Neural crest cell (in vitro differentiated cells): ENCODE results near the gene ATP5F1A. TPM values are rescaled to one million over a fixed set of nuclear protein-coding genes. Genes with fewer than 3 reads are reported as not detected.

Experiments used
- DNase-seq: peaks from one replicate; pipeline ENCODE4 v3.0.0; 2021; ENCODE audit warnings: low read depth, mixed read lengths, low spot score
- H3K27ac Mint-ChIP-seq: one replicate; pipeline ENCODE4 v1.8.0; 2021; ENCODE audit warnings: mild to moderate bottlenecking, mixed read lengths; ENCODE audit not compliant: unreplicated experiment
- H3K27me3 Mint-ChIP-seq: 2 replicates; pipeline ENCODE4 v1.8.0; 2021; ENCODE audit warnings: low read depth, mild to moderate bottlenecking, mixed read lengths
- H3K36me3 Mint-ChIP-seq: 2 replicates; pipeline ENCODE4 v1.8.0; 2021; ENCODE audit warnings: low read depth, mild to moderate bottlenecking, mixed read lengths
- H3K4me1 Mint-ChIP-seq: 2 replicates; pipeline ENCODE4 v1.8.0; 2021; ENCODE audit warnings: mixed read lengths
- H3K4me3 Mint-ChIP-seq: one replicate; pipeline ENCODE4 v1.8.0; 2021; ENCODE audit warnings: mild to moderate bottlenecking, mixed read lengths
- H3K9me3 Mint-ChIP-seq: 2 replicates; pipeline ENCODE4 v1.8.0; 2021; ENCODE audit warnings: mixed read lengths
- total RNA-seq: library from RNA; stranded (reverse); gene quantifications from 2 replicates; pipeline ENCODE4 v1.2.1, GENCODE V29; 2021
- TF ChIP-seq, protein P1 (sequence below): fragments of 200-600 bp; sonication (generic); conservative IDR thresholded peaks from 2 replicates; pipeline ENCODE4 v1.5.0; 2021; ENCODE audit warnings: antibody characterized with exemption, mild to moderate bottlenecking

The ATP5F1A gene
- total RNA-seq, 1 donor from 2014 or later, result 508 TPM

DNA sequence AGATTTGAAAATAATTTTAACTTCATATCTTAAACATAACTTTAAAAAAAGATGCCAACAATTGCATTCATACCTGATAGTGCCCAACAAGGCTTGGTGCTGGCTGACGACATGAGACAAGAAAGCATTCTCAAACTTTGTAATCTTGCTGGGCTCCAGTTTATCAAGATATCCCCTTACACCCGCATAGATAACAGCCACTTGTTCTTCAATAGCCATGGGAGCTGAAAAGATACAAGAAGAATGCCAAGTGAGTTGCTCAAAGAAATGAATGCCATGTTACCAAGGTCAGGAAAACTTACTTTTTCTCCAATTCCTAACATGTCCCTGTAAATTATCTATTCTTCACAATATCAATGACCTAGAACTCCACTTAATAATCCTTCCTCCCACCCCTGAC, 13.7 kb downstream of the ATP5F1A start:
- TF ChIP-seq, protein P1, sequence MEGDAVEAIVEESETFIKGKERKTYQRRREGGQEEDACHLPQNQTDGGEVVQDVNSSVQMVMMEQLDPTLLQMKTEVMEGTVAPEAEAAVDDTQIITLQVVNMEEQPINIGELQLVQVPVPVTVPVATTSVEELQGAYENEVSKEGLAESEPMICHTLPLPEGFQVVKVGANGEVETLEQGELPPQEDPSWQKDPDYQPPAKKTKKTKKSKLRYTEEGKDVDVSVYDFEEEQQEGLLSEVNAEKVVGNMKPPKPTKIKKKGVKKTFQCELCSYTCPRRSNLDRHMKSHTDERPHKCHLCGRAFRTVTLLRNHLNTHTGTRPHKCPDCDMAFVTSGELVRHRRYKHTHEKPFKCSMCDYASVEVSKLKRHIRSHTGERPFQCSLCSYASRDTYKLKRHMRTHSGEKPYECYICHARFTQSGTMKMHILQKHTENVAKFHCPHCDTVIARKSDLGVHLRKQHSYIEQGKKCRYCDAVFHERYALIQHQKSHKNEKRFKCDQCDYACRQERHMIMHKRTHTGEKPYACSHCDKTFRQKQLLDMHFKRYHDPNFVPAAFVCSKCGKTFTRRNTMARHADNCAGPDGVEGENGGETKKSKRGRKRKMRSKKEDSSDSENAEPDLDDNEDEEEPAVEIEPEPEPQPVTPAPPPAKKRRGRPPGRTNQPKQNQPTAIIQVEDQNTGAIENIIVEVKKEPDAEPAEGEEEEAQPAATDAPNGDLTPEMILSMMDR, result no peak
- no peak overlapping the region for H3K27ac Mint-ChIP-seq
- no peaks in the 10 kb centered on the region for H3K9me3 Mint-ChIP-seq
- no peak overlapping the region for H3K4me3 Mint-ChIP-seq
- H3K36me3 Mint-ChIP-seq, result peaks cover 35% of the 10 kb centered on the region
- no peak for DNase-seq
- no peaks in the 10 kb centered on the region for H3K27me3 Mint-ChIP-seq
- H3K4me1 Mint-ChIP-seq, result no peaks in the 10 kb centered on the region

DNA sequence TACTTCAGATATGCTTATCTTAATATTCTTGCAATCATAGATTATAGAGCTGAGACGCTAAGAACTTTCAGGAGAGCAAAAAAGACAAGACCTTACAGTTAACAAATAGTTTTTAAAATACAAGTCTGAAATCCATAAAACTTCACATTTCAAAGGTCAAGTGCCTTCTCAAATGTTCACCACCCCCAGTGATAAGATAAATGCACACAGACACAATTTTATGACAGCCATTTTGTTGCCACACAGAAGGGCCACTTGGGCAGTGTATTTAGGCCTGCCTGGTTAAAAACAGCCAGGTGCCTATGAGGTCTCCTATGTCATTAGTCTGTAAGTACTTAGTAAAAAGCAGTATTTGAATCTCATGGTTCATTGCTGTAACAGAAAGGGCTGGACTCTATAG, 17.9 kb downstream of the ATP5F1A start:
- Mint-ChIP-seq H3K9me3 (no peaks in the 10 kb centered on the region), H3K27ac (no peak overlapping the region), H3K36me3 (peaks cover 20% of the 10 kb centered on the region), H3K4me1 (no peaks in the 10 kb centered on the region), H3K4me3 (no peak overlapping the region), H3K27me3 (no peaks in the 10 kb centered on the region)
- TF ChIP-seq, protein P1, result no peak
- no peak for DNase-seq

DNA sequence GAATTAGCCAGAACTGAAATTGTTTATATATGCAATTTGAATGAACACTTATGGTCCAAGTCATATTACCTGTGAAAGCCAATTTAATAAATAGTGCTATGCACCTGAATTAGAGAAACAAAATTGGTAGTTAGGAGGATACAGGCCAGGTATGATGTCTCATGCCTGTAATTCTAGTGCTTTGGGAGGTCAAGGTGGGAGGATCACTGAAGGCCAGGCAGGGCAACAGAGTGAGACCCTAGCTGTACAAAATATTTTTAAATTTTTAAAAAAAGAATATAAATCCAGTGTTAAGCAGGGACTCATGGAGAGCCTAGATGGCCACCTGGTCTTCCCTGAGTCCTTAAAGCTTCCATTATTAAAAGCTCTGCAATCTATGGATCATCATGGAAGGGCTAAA, 18.8 kb downstream of the ATP5F1A start:
- Mint-ChIP-seq H3K27me3 (no peaks in the 10 kb centered on the region), H3K27ac (no peak overlapping the region), H3K4me1 (no peaks in the 10 kb centered on the region), H3K4me3 (no peak overlapping the region), H3K36me3 (peaks cover 16% of the 10 kb centered on the region), H3K9me3 (no peaks in the 10 kb centered on the region)
- TF ChIP-seq, protein P1, result no peak
- no peak for DNase-seq

DNA sequence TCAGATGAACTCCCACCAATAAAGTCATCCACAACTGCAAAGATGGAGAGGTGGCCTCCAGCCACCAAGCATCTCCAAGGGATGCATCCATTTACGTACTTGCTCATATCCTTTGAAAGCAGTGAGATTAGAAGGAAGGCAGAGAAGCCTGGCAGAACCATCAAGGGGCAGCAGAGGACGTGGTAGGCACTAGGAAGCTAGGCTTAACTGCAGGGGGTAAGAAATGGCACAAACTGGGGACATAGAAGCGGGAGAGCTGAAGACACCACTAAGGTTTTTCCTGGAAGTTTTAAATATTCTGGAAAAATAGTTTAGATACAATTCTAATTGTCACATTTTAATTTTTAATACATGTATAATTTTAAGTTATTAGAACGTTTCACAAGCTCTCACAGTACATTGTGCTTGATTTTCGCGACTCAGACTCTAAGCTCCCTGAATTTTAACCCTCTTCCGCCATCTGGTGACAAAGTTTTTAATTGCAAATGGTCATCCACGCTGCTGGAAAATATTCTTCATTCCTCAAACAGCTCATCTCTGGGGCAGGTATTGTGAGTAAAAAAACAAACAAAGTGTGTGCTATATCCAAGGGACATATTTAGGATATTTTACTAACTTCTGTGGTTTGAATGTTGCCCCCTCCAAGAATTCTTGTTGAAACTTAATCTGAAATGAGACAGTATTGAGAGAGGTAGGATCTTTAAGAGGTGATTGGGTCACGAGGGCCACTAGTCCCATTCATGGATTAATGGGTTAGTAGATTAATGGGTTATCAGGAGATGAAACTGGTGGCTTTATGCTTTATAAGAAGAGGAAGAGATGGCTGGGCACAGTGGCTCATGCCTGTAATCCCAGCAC, 24.4 kb downstream of the ATP5F1A start:
- H3K4me1 Mint-ChIP-seq, result peaks cover 7% of the 10 kb centered on the region
- H3K36me3 Mint-ChIP-seq, result peaks cover 4% of the 10 kb centered on the region
- peak; percentile 70 for DNase-seq
- TF ChIP-seq, protein P1, result peak; percentile 79
- H3K4me3 Mint-ChIP-seq, result peak overlapping the region; percentile 22
- H3K27ac Mint-ChIP-seq, result no peak overlapping the region
- H3K9me3 Mint-ChIP-seq, result no peaks in the 10 kb centered on the region
- H3K27me3 Mint-ChIP-seq, result peaks cover 10% of the 10 kb centered on the region

DNA sequence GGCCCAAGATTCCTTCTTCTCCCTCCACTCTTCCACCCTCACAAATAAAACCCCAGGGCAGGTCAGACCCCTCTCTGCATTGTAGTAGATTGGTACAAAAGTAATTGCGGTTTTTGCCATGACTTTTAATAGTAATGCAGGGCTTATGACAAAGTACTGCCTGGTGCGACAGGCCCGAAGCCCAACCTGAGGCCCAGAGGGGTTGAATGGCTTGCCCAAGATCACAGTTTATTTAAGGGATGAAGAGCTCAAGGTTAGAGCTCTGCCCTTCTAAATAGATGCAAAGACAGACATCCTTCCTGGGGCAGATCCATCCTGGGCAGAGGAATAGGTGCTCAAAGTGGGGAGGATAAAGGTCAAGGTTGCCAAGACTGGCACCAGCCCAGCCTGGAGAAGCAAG, 25.1 kb downstream of the ATP5F1A start:
- H3K27ac Mint-ChIP-seq, result no peak overlapping the region
- H3K27me3 Mint-ChIP-seq, result peaks cover 10% of the 10 kb centered on the region
- TF ChIP-seq, protein P1, result no peak
- no peak for DNase-seq
- peaks cover 7% of the 10 kb centered on the region for H3K4me1 Mint-ChIP-seq
- H3K9me3 Mint-ChIP-seq, result no peaks in the 10 kb centered on the region
- H3K4me3 Mint-ChIP-seq, result peak overlapping the region; percentile 78
- H3K36me3 Mint-ChIP-seq, result peaks cover 4% of the 10 kb centered on the region
